Middle frontal gyrus (tissue), 1 donor: ENCODE measurements around the gene SCFD2.
"Not testable (repeated sequence)": the region's sequence is repeated elsewhere in the genome, so short reads cannot be mapped to it uniquely, and the experiment has no call there.

Source experiments
- DNase-seq: peaks from one replicate; pipeline ENCODE4 v3.0.0-alpha.2; 2015; ENCODE audit warnings: low spot score; ENCODE audit errors: extremely low spot score

Gene SCFD2

GRCh38 chr4:53346392-53346791, 19.5 kb downstream of the SCFD2 start:
- DNase-seq: not testable (repeated sequence)

GRCh38 chr4:53340145-53340544, 25.7 kb downstream of the SCFD2 start:
- not testable (repeated sequence) for DNase-seq

GRCh38 chr4:53334916-53335315, 30.9 kb downstream of the SCFD2 start:
- DNase-seq: not testable (repeated sequence)

GRCh38 chr4:53326535-53326934, 39.3 kb downstream of the SCFD2 start:
- no peak for DNase-seq

- DNase-seq: no peak
Observed at GRCh38 chr4:53322696-53323095, 43.2 kb downstream of the SCFD2 start.

- DNase-seq: no peak
Observed at GRCh38 chr4:53321984-53322289, 43.9 kb downstream of the SCFD2 start.

GRCh38 chr4:53321151-53321983, 44.5 kb downstream of the SCFD2 start:
- DNase-seq: no peak

- no peak for DNase-seq
Observed at GRCh38 chr4:53315300-53315699, 50.6 kb downstream of the SCFD2 start.

GRCh38 chr4:53314252-53314651, 51.6 kb downstream of the SCFD2 start:
- DNase-seq: no peak

GRCh38 chr4:53313510-53313909, 52.4 kb downstream of the SCFD2 start:
- no peak for DNase-seq

GRCh38 chr4:53309321-53310040, 56.4 kb downstream of the SCFD2 start:
- DNase-seq: no peak

GRCh38 chr4:53307819-53308780, 57.8 kb downstream of the SCFD2 start:
- no peak for DNase-seq

GRCh38 chr4:53307210-53307609, 58.7 kb downstream of the SCFD2 start:
- no peak for DNase-seq

- no peak for DNase-seq
Observed at GRCh38 chr4:53306729-53307128, 59.1 kb downstream of the SCFD2 start.

GRCh38 chr4:53292209-53292608, 73.7 kb downstream of the SCFD2 start:
- DNase-seq: not testable (repeated sequence)

- DNase-seq: no peak
Observed at GRCh38 chr4:53281438-53281837, 84.4 kb downstream of the SCFD2 start.

GRCh38 chr4:53280846-53281245, 85.0 kb downstream of the SCFD2 start:
- DNase-seq: no peak

- DNase-seq: no peak
Observed at GRCh38 chr4:53274609-53275268, 91.1 kb downstream of the SCFD2 start.

GRCh38 chr4:53273726-53274125, 92.1 kb downstream of the SCFD2 start:
- DNase-seq: no peak

GRCh38 chr4:53267026-53267425, 98.8 kb downstream of the SCFD2 start:
- no peak for DNase-seq

- not testable (repeated sequence) for DNase-seq
Observed at GRCh38 chr4:53255986-53256385, 109.9 kb downstream of the SCFD2 start.
